Keratinocyte (primary cell): ENCODE data around the gene EMC10. TPM values are rescaled to one million over a fixed set of nuclear protein-coding genes. Genes with fewer than 3 reads are reported as not detected.
"Not testable (repeated sequence)": the region's sequence is repeated elsewhere in the genome, so short reads cannot be mapped to it uniquely, and the experiment has no call there.

ENCODE experiments used
- DNase-seq: peaks from one replicate; pipeline ENCODE4 v3.0.0-alpha.2; 2011; ENCODE audit warnings: low read depth, missing footprints, low spot score
- FAIRE-seq: peaks from 2 replicates; lab custom pipeline; 2011; peaks lifted over from hg19 to GRCh38; lab: Jason Lieb, UNC
- H2AFZ ChIP-seq: 2 replicates; pipeline ENCODE4 v1.6.0; 2012; ENCODE audit warnings: low read length, control low read depth, inconsistent platforms; ENCODE audit not compliant: control insufficient read depth
- H3K27ac ChIP-seq: 2 replicates; pipeline ENCODE4 v1.5.1; 2011; ENCODE audit warnings: low read length; ENCODE audit not compliant: control insufficient read depth, insufficient read depth
- H3K27me3 ChIP-seq: 3 replicates; pipeline ENCODE4 v1.6.0; 2011; ENCODE audit warnings: low read length; ENCODE audit not compliant: control insufficient read depth, insufficient read depth; ENCODE audit errors: extremely low read depth
- H3K36me3 ChIP-seq, 2 experiments: 2 replicates in 1 of 2; 3 replicates in 1 of 2; pipeline ENCODE4 v1.5.1; 2011; ENCODE audit warnings: low read length in 2 of 2, mild to moderate bottlenecking in 1 of 2; ENCODE audit not compliant: control insufficient read depth in 2 of 2, insufficient read depth in 2 of 2; ENCODE audit errors: extremely low read depth in 1 of 2
- H3K4me1 ChIP-seq: 3 replicates; pipeline ENCODE4 v1.5.1; 2011; ENCODE audit warnings: low read length; ENCODE audit not compliant: control insufficient read depth, insufficient read depth; ENCODE audit errors: extremely low read depth
- H3K4me2 ChIP-seq: 3 replicates; pipeline ENCODE4 v1.6.0; 2011; ENCODE audit warnings: low read depth, low read length; ENCODE audit not compliant: control insufficient read depth, insufficient read depth; ENCODE audit errors: extremely low read depth
- H3K4me3 ChIP-seq, 3 experiments: fragments of 200-600 bp in 1 of 3; sonication (generic) in 1 of 3; 2 replicates in 2 of 3; 3 replicates in 1 of 3; pipeline ENCODE4 v1.5.1; 2011 to 2016; ENCODE audit warnings: low read length in 3 of 3, mild to moderate bottlenecking in 3 of 3, control low read depth in 2 of 3, inconsistent platforms in 1 of 3, low read depth in 1 of 3, mixed read lengths in 1 of 3, mixed run types in 1 of 3, moderate library complexity in 1 of 3; ENCODE audit not compliant: control insufficient read depth in 2 of 3, insufficient read depth in 2 of 3; ENCODE audit errors: extremely low read depth in 1 of 3
- H3K79me2 ChIP-seq: 2 replicates; pipeline ENCODE4 v1.6.0; 2012; ENCODE audit warnings: low read length; ENCODE audit not compliant: control insufficient read depth, insufficient read depth
- H3K9ac ChIP-seq: 3 replicates; pipeline ENCODE4 v1.6.0; 2011; ENCODE audit warnings: low read length; ENCODE audit not compliant: control insufficient read depth, insufficient read depth; ENCODE audit errors: extremely low read depth
- H3K9me1 ChIP-seq: 3 replicates; pipeline ENCODE4 v1.6.0; 2011; ENCODE audit warnings: low read length; ENCODE audit not compliant: control insufficient read depth, insufficient read depth; ENCODE audit errors: extremely low read depth
- H3K9me3 ChIP-seq: 2 replicates; pipeline ENCODE4 v1.5.1; 2012; ENCODE audit warnings: low read depth, low read length; ENCODE audit not compliant: control insufficient read depth
- H4K20me1 ChIP-seq: 3 replicates; pipeline ENCODE4 v1.6.0; 2011; ENCODE audit warnings: low read length; ENCODE audit not compliant: control insufficient read depth, insufficient read depth; ENCODE audit errors: extremely low read depth
- EZH2 ChIP-seq: IDR thresholded peaks from one replicate; pipeline ENCODE4 v1.6.1; 2012; ENCODE audit warnings: inconsistent platforms, mild to moderate bottlenecking, low read length, moderate library complexity
- dilution Hi-C: fragments of 300-500 bp; cut with MboI; formaldehyde crosslinking; loops from one replicate; pipeline ENCODE4 v1.7.0; 2020; ENCODE audit warnings: low sequenced_read_pairs; ENCODE audit not compliant: extremely low pct_ligation_motif_present
- polyA plus RNA-seq, 5 experiments: library from polyadenylated mRNA; depleted of rRNA in 3 of 5; stranded (reverse) in 3 of 5; stranded (forward) in 1 of 5; unstranded in 1 of 5; fragments of >200 nt; gene quantifications; 1 replicate in 1 of 5; 2 replicates in 3 of 5; 3 replicates in 1 of 5; pipeline versions ENCODE4 v1.2.1 to v1.2.3, GENCODE V29; 2011 to 2012; ENCODE audit warnings: missing spikeins in 2 of 5, low read depth in 1 of 5, low replicate concordance in 1 of 5
- TF ChIP-seq, protein P1 (sequence below), 3 experiments: IDR thresholded peaks in 1 of 3; conservative IDR thresholded peaks in 1 of 3; optimal IDR thresholded peaks in 1 of 3; 2 replicates in 2 of 3; 3 replicates in 1 of 3; pipeline versions ENCODE3 to v1.5.1; 2011; ENCODE audit warnings: low read length in 3 of 3, mild to moderate bottlenecking in 3 of 3, moderate library complexity in 2 of 3, control low read depth in 1 of 3, inconsistent platforms in 1 of 3; ENCODE audit not compliant: insufficient read depth in 2 of 3; ENCODE audit errors: extremely low read depth in 1 of 3

EMC10 gene
- polyA plus RNA-seq, 1 donor (not counting 4 experiments of a cell fraction or from before 2014, with no cell fraction given): 26.7 TPM

DNA sequence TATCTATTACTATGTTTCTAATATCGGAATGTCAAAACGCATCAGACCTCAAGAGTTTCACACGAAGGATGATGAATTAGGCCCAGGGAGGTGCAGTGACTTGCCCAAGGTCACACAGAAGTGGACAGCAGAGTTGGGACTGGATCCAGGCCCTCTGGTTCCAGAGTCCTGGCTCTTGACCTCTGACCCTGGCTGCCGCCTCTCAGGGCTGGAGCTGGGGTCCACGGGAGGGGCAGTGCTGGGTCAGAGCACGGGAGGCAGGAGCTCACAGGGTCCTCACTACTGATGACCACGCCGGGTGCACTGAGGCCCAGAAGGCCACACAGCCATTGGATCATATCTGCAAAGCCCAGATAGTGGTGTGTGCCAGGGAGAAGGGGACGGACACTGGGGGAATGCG is 46.6 kb downstream of the EMC10 start:
- Histone ChIP-seq H4K20me1 (no peaks in the 10 kb centered on the region), H3K9me3 (no peaks in the 10 kb centered on the region), H3K27ac (no peak overlapping the region), H3K4me2 (no peak overlapping the region), H3K27me3 (peaks cover 4% of the 10 kb centered on the region), H3K36me3 (no peaks in the 10 kb centered on the region), H2AFZ (no peak overlapping the region), H3K9ac (no peak overlapping the region), H3K4me1 (no peaks in the 10 kb centered on the region), H3K9me1 (no peaks in the 10 kb centered on the region), H3K79me2 (no peaks in the 10 kb centered on the region), H3K4me3 (no peak overlapping the region)
- no peak for DNase-seq
- no peak for TF ChIP-seq EZH2
- TF ChIP-seq, protein P1, sequence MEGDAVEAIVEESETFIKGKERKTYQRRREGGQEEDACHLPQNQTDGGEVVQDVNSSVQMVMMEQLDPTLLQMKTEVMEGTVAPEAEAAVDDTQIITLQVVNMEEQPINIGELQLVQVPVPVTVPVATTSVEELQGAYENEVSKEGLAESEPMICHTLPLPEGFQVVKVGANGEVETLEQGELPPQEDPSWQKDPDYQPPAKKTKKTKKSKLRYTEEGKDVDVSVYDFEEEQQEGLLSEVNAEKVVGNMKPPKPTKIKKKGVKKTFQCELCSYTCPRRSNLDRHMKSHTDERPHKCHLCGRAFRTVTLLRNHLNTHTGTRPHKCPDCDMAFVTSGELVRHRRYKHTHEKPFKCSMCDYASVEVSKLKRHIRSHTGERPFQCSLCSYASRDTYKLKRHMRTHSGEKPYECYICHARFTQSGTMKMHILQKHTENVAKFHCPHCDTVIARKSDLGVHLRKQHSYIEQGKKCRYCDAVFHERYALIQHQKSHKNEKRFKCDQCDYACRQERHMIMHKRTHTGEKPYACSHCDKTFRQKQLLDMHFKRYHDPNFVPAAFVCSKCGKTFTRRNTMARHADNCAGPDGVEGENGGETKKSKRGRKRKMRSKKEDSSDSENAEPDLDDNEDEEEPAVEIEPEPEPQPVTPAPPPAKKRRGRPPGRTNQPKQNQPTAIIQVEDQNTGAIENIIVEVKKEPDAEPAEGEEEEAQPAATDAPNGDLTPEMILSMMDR (optimal IDR thresholded peaks at IDR 0.05 in 1 of 3, IDR thresholded peaks at IDR 0.05 in 1 of 3, conservative IDR thresholded peaks at IDR 0.05 in 1 of 3; ENCODE audit: extremely low read depth in 1 of 3, insufficient read depth in 2 of 3, low read length in 3 of 3): no peak
- dilution Hi-C loops: no loop called here
- no peak for FAIRE-seq

DNA sequence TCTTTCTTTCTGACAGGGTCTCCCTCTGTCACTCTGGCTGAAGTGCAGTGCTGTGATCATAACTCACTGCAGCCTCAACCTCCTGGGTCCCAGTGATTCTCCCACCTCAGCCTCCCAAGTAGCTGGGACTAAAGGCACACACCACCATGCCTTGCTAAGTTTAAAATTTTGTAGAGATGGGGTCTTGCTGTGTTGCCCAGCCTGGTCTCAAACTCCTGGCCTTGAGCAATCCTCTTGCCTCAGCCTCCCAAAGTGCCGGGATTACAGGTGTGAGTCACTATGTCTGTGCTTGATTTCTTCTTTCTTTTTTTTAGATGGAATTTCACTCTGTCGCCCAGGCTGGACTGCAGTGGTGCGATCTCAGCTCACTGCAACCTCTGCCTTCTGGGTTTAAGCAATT is 51.7 kb downstream of the EMC10 start:
- H3K9me3 ChIP-seq, DNase-seq, H2AFZ ChIP-seq, H3K4me2 ChIP-seq, H3K79me2 ChIP-seq, H3K4me1 ChIP-seq, H3K9me1 ChIP-seq, FAIRE-seq, dilution Hi-C loops, H3K36me3 ChIP-seq, H3K27me3 ChIP-seq, H3K4me3 ChIP-seq, H3K9ac ChIP-seq, H4K20me1 ChIP-seq, H3K27ac ChIP-seq: not testable (repeated sequence)

DNA sequence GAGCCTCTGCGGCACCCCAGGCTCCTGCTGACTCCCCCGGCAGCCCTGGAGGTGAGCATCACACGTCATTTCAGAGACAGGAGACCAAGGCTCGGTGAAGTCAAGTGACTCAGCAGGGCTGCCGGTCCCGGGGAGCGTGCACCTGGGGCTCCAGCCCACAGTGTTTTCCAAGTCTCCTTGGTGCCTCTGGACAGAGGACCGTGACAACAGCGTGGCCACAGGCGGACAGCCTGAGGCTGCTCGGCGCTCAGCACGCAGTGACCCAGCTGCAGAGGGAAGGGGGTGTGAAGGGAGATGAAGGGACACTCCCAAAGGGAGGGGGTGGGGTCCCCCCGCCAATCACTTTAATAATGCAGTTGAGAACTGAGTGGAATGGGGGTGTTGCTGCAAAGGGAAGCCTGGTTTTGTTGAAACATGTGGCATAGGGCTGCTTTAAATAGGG is 54.9 kb downstream of the EMC10 start:
- H4K20me1 ChIP-seq: no peaks in the 10 kb centered on the region
- H3K36me3 ChIP-seq: no peaks in the 10 kb centered on the region
- FAIRE-seq (no peak), DNase-seq (no peak)
- no peaks in the 10 kb centered on the region for H3K4me1 ChIP-seq
- H3K27ac ChIP-seq: no peak overlapping the region
- no peak overlapping the region for H3K9ac ChIP-seq
- peaks cover 5% of the 10 kb centered on the region for H3K27me3 ChIP-seq
- TF ChIP-seq, protein P1 (optimal IDR thresholded peaks at IDR 0.05 in 1 of 3, IDR thresholded peaks at IDR 0.05 in 1 of 3, conservative IDR thresholded peaks at IDR 0.05 in 1 of 3; ENCODE audit: extremely low read depth in 1 of 3, insufficient read depth in 2 of 3, low read length in 3 of 3): no peak
- TF ChIP-seq EZH2: no peak
- no peak overlapping the region for H3K4me3 ChIP-seq
- no peak overlapping the region for H3K4me2 ChIP-seq
- dilution Hi-C loops: no loop called here
- no peaks in the 10 kb centered on the region for H3K9me3 ChIP-seq
- H3K79me2 ChIP-seq: no peaks in the 10 kb centered on the region
- no peaks in the 10 kb centered on the region for H3K9me1 ChIP-seq
- H2AFZ ChIP-seq: no peak overlapping the region
